Hepatocyte (in vitro differentiated cells): Measurements from ENCODE around the gene CCDC187. TPM values are rescaled to one million over a fixed set of nuclear protein-coding genes. Genes with fewer than 3 reads are reported as not detected.

ENCODE experiments used
- DNase-seq: peaks from one replicate; pipeline ENCODE4 v3.0.0-alpha.2; 2016; ENCODE audit warnings: low spot score
- H2AFZ ChIP-seq: fragments of 200-600 bp; sonication (generic); 2 replicates; pipeline ENCODE4 v1.6.0; 2016; ENCODE audit warnings: antibody characterized with exemption, mild to moderate bottlenecking
- H3K27ac ChIP-seq: fragments of 200-600 bp; sonication (generic); 2 replicates; pipeline ENCODE4 v1.5.1; 2016; ENCODE audit warnings: mild to moderate bottlenecking
- H3K27me3 ChIP-seq: fragments of 200-600 bp; sonication (generic); 2 replicates; pipeline ENCODE4 v1.6.1; 2016
- H3K36me3 ChIP-seq: fragments of 200-600 bp; sonication (generic); replicated peaks from 2 replicates; pipeline ENCODE4 v1.5.1; 2016; ENCODE audit warnings: low read depth; ENCODE audit not compliant: insufficient read depth
- H3K4me1 ChIP-seq: fragments of 200-600 bp; sonication (generic); 2 replicates; pipeline ENCODE4 v1.5.1; 2016; ENCODE audit warnings: mild to moderate bottlenecking, moderate library complexity; ENCODE audit not compliant: insufficient read depth
- H3K4me2 ChIP-seq: fragments of 200-600 bp; sonication (generic); 2 replicates; pipeline ENCODE4 v1.6.0; 2016
- H3K4me3 ChIP-seq: fragments of 200-600 bp; sonication (generic); 2 replicates; pipeline ENCODE4 v1.5.1; 2016; ENCODE audit warnings: mild to moderate bottlenecking
- H3K79me2 ChIP-seq: fragments of 200-600 bp; sonication (generic); 2 replicates; pipeline ENCODE4 v1.6.0; 2017; ENCODE audit warnings: mild to moderate bottlenecking
- H3K9me2 ChIP-seq: fragments of 200-600 bp; sonication (generic); replicated peaks from 2 replicates; pipeline ENCODE4 v1.6.0; 2017; ENCODE audit warnings: mild to moderate bottlenecking; ENCODE audit not compliant: insufficient read depth
- H3K9me3 ChIP-seq: fragments of 200-600 bp; sonication (generic); 2 replicates; pipeline ENCODE4 v1.5.1; 2016; ENCODE audit warnings: low read depth, mild to moderate bottlenecking
- H4K20me1 ChIP-seq: fragments of 200-600 bp; sonication (generic); 2 replicates; pipeline ENCODE4 v1.6.0; 2016; ENCODE audit warnings: mild to moderate bottlenecking; ENCODE audit not compliant: insufficient read depth, poor library complexity, severe bottlenecking
- EZH2 ChIP-seq: fragments of 200-600 bp; sonication (generic); IDR thresholded peaks from 2 replicates; pipeline ENCODE4 v1.6.1; 2016; ENCODE audit warnings: antibody characterized with exemption, mild to moderate bottlenecking, borderline replicate concordance
- EZH2phosphoT487 ChIP-seq: fragments of 200-600 bp; sonication (generic); IDR thresholded peaks from one replicate; pipeline ENCODE4 v1.6.1; 2018; ENCODE audit warnings: antibody characterized with exemption, mild to moderate bottlenecking, low read depth, moderate library complexity; ENCODE audit not compliant: unreplicated experiment, severe bottlenecking
- WGBS: methylation state at CpG from one replicate; pipeline ENCODE4 v1.1.6; 2016; ENCODE audit warnings: low lambda C conversion rate; ENCODE audit errors: missing lambda C conversion rate; 5-methylcytosine and 5-hydroxymethylcytosine counted together
- polyA plus RNA-seq: library from polyadenylated mRNA; unstranded; fragments of >200 nt; fragmentation: Nextera tagmentation; extraction: Ambion mirVana; gene quantifications from 2 replicates; pipeline ENCODE4 v1.2.1, GENCODE V29; 2016
- total RNA-seq: library from RNA; depleted of rRNA; stranded (reverse); fragments of >200 nt; gene quantifications from 2 replicates; pipeline ENCODE4 v1.2.3, GENCODE V29; 2014
- TF ChIP-seq, protein P1 (sequence below): fragments of 200-600 bp; sonication (generic); IDR thresholded peaks from 2 replicates; pipeline ENCODE4 v1.5.1; 2016; ENCODE audit warnings: antibody characterized with exemption, mild to moderate bottlenecking; ENCODE audit not compliant: poor library complexity

Gene CCDC187
- total and polyA plus RNA-seq, 2 experiments from 2014 or later = 0.60 to 0.75 TPM

DNA sequence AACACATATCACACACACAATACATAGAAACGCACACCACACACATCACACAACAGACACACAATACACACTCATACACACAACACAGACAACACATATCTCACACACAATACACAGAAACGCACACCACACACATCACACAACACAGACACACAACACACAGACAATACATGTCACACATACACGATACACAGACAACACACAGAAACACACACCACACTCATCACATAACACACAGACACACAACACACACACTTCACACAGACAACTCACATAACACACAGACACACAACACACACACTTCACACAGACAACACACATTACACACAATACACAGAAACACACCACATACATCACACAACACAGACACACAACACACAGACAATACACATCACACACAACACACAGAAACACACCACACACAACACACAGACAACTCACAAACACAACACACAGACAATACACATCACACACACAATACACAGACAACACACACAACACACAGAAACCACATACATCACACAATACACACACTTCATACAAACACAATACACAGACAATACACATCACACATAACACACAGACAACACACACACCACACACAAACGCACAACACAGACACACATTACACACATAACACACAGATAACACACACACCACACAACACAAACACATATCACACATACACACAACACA, 4.3 kb upstream of the CCDC187 start:
- 97% methylated on average over 3 of the region's 4 CpGs for WGBS
- Histone ChIP-seq H3K27ac (no peak overlapping the region), H3K4me3 (no peak overlapping the region), H4K20me1 (no peaks in the 10 kb centered on the region), H3K4me1 (no peaks in the 10 kb centered on the region), H3K9me3 (no peaks in the 10 kb centered on the region), H3K4me2 (no peak overlapping the region), H3K27me3 (no peaks in the 10 kb centered on the region), H3K36me3 (no peaks in the 10 kb centered on the region), H2AFZ (no peak overlapping the region), H3K9me2 (no peaks in the 10 kb centered on the region), H3K79me2 (no peaks in the 10 kb centered on the region)
- TF ChIP-seq, protein P1, sequence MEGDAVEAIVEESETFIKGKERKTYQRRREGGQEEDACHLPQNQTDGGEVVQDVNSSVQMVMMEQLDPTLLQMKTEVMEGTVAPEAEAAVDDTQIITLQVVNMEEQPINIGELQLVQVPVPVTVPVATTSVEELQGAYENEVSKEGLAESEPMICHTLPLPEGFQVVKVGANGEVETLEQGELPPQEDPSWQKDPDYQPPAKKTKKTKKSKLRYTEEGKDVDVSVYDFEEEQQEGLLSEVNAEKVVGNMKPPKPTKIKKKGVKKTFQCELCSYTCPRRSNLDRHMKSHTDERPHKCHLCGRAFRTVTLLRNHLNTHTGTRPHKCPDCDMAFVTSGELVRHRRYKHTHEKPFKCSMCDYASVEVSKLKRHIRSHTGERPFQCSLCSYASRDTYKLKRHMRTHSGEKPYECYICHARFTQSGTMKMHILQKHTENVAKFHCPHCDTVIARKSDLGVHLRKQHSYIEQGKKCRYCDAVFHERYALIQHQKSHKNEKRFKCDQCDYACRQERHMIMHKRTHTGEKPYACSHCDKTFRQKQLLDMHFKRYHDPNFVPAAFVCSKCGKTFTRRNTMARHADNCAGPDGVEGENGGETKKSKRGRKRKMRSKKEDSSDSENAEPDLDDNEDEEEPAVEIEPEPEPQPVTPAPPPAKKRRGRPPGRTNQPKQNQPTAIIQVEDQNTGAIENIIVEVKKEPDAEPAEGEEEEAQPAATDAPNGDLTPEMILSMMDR = no peak
- TF ChIP-seq EZH2 (no peak), EZH2phosphoT487 (no peak)
- no peak for DNase-seq

DNA sequence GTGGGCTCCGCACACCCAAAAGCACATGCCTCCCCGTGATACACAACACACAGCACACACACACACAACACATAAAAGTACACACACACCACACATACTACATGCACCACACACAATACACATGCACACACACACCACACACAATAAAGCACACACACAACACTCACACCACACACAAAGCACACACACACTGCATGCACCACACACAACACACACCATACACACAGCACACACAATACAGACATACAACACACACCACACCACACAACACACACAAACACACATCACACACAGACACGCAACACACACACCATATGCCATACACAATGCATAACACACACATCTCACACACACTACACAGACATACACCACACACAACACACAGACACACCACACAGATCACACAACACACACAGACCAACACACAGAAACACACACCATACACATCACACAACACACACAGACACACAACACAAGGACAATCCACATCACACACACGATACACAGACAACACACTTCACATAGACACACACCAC, 3.4 kb upstream of the CCDC187 start:
- no peaks in the 10 kb centered on the region for H3K9me3 ChIP-seq
- H3K4me3 ChIP-seq = no peak overlapping the region
- no peak for DNase-seq
- H3K27ac ChIP-seq = no peak overlapping the region
- H3K27me3 ChIP-seq = no peaks in the 10 kb centered on the region
- no peaks in the 10 kb centered on the region for H3K4me1 ChIP-seq
- H3K9me2 ChIP-seq = no peaks in the 10 kb centered on the region
- 85% methylated on average over 4 of the region's 4 CpGs for WGBS
- H2AFZ ChIP-seq = no peak overlapping the region
- TF ChIP-seq EZH2phosphoT487 = no peak
- TF ChIP-seq EZH2 = no peak
- TF ChIP-seq, protein P1 = no peak
- no peaks in the 10 kb centered on the region for H4K20me1 ChIP-seq
- H3K79me2 ChIP-seq = no peaks in the 10 kb centered on the region
- no peak overlapping the region for H3K4me2 ChIP-seq
- H3K36me3 ChIP-seq = no peaks in the 10 kb centered on the region

DNA sequence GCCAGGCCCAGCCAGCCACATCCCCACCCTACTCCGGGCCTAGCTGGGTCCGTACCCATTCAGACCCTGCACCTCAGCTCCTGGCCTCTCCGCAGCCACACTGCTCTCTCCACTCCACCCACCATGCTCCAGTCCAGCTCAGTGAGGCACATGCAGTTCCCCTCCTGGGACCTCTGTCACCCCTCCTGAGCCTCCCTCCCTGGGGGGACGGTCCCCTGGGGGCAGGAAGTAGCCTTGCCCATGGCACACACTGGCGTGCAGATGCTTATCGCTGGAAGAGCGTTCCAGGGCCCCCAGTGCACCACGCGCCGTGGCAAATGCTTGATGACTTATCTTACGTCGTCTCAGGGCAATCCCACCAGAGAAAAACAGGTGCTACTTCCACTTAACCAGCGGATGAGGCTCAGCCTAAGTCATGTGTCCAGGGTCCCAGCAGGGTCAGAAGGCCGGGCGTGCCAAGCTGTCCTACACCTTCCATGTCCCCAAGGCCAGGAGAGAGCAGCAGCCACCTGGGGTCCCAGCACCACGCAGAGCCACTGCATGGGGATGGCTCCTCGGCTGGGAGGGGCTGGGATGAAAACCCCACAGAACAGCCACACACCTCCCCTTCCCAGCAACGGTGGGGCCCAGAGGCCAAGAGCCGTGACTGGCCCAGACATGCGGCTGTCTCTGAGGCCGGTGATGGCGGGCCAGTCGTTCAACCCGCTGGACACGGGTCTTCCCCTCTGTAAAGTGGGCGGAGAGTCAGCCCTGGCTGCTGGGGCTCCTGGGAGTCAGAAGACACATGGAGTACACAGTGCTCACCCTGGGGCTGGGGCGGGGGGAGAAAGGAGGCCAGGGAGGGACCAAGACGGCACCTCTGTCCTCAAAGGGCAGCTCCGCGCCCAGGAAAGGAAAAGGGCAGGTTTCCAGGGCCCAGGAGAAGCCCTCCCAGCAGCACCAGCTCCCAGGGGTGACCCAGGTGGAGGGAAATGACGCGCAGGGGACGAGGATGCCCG, 2.6 kb upstream of the CCDC187 start:
- no peak for DNase-seq
- Histone ChIP-seq H3K79me2 (no peaks in the 10 kb centered on the region), H3K27me3 (no peaks in the 10 kb centered on the region), H2AFZ (no peak overlapping the region), H3K4me3 (no peak overlapping the region), H3K4me1 (no peaks in the 10 kb centered on the region), H4K20me1 (no peaks in the 10 kb centered on the region), H3K9me3 (no peaks in the 10 kb centered on the region), H3K36me3 (no peaks in the 10 kb centered on the region), H3K9me2 (no peaks in the 10 kb centered on the region), H3K4me2 (no peak overlapping the region), H3K27ac (no peak overlapping the region)
- 70% methylated on average over 32 of the region's 34 CpGs for WGBS
- TF ChIP-seq EZH2phosphoT487 (no peak), EZH2 (no peak)
- TF ChIP-seq, protein P1 = no peak
